Kidney epithelial cell (primary cell): Measurements from ENCODE around the gene ABCC5. TPM values are rescaled to one million over a fixed set of nuclear protein-coding genes. Genes with fewer than 3 reads are reported as not detected.
"Not testable (repeated sequence)": the region's sequence is repeated elsewhere in the genome, so short reads cannot be mapped to it uniquely, and the experiment has no call there.

Experiments used
- DNase-seq: peaks from one replicate; pipeline ENCODE4 v3.0.0-alpha.2; 2010; ENCODE audit warnings: low read depth
- H3K27me3 ChIP-seq: 2 replicates; pipeline ENCODE4 v1.6.0; 2011; ENCODE audit warnings: low read length; ENCODE audit not compliant: control insufficient read depth, insufficient read depth
- H3K36me3 ChIP-seq: 2 replicates; pipeline ENCODE4 v1.5.1; 2011; ENCODE audit warnings: low read length; ENCODE audit not compliant: control insufficient read depth, insufficient read depth
- H3K4me3 ChIP-seq: 2 replicates; pipeline ENCODE4 v1.5.1; 2011; ENCODE audit warnings: low read depth, mild to moderate bottlenecking, control low read depth, low read length
- total RNA-seq: library from RNA; depleted of rRNA; stranded (reverse); fragments of >200 nt; gene quantifications from 2 replicates; pipeline ENCODE4 v1.2.3, GENCODE V29; 2015
- TF ChIP-seq, protein P1 (sequence below): IDR thresholded peaks from 2 replicates; pipeline ENCODE4 v1.5.1; 2011; ENCODE audit warnings: mild to moderate bottlenecking, moderate library complexity, low read length, control low read depth, inconsistent platforms; ENCODE audit not compliant: insufficient read depth, poor library complexity, severe bottlenecking

ABCC5 gene
- total RNA-seq, 1 donor from 2014 or later = 9.1 TPM

DNA sequence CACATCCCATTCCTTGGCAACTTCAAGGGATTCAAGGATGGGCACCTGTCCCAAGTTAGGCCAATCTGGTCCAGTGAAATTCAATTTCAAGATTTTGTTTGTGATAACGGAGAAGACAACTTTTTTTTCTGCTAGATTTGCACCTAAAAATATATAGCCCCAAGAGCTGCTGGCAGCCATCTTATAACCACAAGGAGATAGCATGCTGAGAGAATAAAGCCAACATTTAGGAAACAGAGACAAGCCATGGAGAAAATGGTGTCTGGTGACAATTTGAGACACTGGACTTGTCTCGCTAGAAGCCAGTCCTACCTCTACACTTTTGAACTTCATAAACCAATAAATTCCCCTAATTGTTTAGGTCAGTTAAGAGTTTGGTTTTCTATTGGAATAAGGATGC, 138.4 kb downstream of the ABCC5 start:
- no peak for DNase-seq
- Histone ChIP-seq H3K36me3 (no peaks in the 10 kb centered on the region), H3K4me3 (no peak overlapping the region), H3K27me3 (no peaks in the 10 kb centered on the region)
- TF ChIP-seq, protein P1, sequence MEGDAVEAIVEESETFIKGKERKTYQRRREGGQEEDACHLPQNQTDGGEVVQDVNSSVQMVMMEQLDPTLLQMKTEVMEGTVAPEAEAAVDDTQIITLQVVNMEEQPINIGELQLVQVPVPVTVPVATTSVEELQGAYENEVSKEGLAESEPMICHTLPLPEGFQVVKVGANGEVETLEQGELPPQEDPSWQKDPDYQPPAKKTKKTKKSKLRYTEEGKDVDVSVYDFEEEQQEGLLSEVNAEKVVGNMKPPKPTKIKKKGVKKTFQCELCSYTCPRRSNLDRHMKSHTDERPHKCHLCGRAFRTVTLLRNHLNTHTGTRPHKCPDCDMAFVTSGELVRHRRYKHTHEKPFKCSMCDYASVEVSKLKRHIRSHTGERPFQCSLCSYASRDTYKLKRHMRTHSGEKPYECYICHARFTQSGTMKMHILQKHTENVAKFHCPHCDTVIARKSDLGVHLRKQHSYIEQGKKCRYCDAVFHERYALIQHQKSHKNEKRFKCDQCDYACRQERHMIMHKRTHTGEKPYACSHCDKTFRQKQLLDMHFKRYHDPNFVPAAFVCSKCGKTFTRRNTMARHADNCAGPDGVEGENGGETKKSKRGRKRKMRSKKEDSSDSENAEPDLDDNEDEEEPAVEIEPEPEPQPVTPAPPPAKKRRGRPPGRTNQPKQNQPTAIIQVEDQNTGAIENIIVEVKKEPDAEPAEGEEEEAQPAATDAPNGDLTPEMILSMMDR = no peak

DNA sequence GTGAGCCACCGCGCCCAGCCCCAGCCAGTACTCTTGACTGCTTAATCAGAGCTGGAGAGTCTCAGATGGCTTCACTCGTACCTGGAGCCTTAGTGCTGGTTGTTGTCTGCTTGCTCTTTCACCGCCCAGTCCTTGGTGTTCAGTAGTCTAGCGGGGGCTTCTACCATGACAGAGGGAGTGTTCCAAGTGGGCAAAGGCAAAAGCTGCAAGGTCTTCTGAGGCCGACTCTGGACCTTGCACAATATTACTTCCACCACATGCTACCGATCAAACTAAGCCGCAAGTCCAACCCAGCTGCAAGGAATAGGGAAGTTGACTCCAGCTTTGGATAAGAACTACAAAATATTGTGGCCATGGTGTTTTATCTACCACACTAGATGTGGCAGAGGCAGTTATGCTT, 139.6 kb downstream of the ABCC5 start:
- no peaks in the 10 kb centered on the region for H3K36me3 ChIP-seq
- H3K27me3 ChIP-seq = no peaks in the 10 kb centered on the region
- TF ChIP-seq, protein P1 = no peak
- no peak overlapping the region for H3K4me3 ChIP-seq
- no peak for DNase-seq

DNA sequence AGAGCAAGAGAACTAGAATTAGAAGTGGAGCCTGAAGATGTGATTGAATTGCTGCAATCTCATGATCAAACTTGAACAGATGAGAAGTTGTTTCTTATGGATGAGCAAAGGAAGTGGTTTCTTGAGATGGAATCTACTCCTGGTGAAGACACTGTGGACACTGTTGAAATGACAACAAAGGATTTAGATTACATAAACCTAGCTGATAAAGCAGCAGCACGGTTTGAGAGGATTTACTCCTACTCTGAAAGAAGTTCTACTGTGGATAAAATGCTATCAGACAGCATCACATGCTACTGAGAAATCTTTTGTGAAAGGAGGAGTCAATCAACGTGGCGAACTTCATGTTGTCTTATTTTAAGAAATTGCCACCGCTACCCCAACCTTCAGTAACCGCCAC, 140.5 kb downstream of the ABCC5 start:
- not testable (repeated sequence) for H3K36me3 ChIP-seq, H3K4me3 ChIP-seq, H3K27me3 ChIP-seq, DNase-seq

DNA sequence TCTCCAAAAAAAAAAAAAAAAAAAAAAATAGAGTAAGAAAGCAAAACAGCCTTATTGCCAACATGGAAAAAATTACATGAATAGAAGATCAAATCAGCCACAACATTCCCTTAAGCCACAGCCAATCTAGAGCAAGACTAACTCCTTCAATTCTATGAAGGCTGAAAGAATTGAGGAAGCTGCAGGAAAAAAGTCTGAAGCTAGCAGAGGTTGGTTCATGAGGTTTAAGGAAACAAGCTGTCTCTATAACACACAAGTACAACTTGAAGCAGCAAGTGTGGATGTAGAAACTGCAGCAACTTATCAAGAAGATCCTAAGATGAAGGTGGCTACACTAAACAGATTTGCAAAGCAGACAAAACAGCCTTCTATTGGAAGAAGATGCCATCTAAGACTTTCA, 142.3 kb downstream of the ABCC5 start:
- TF ChIP-seq, protein P1 = no peak

DNA sequence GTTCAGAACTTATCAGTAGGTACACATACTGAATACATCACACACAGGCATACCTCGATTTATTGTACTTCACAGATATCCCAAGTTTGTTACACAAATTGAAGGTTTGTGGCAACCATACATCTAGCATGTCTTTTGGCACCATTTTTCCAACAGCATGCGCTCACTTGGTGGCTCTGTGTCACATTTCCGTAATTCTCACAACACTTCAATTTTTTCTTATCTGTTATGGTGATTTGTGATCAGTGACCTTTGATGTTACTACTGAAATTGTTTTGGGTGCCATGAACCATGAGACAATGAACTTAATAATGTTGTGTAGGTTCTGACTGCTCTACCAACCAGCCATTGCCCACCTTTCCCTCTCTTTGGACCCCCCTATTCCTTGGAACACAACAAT, 143.8 kb downstream of the ABCC5 start:
- no peaks in the 10 kb centered on the region for H3K27me3 ChIP-seq
- TF ChIP-seq, protein P1 = no peak
- H3K36me3 ChIP-seq = no peaks in the 10 kb centered on the region
- H3K4me3 ChIP-seq = no peak overlapping the region
- no peak for DNase-seq

More for the DNA sequence above, 142.3 kb downstream of the ABCC5 start:
- DNase-seq = no peak
- Histone ChIP-seq H3K27me3 (no peaks in the 10 kb centered on the region), H3K4me3 (no peak overlapping the region), H3K36me3 (no peaks in the 10 kb centered on the region)

DNA sequence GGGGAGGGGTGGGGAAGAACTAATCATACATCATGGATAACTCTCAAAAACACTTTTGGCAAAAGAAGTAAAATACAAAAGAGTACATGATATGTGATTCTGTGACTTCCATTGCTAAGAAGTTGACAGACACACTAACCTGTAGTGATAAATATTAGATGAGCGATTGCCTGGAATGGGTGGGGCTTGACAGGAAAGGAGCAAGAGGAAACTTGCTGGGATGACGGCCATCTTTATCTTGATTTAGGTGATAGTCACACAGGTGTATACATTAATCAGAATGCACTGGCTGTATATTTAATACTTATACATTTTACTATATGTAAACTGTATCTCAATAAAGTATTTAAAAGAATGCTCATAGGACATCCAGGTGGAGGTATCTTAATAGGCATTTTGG, 146.1 kb downstream of the ABCC5 start:
- no peaks in the 10 kb centered on the region for H3K27me3 ChIP-seq
- no peak for DNase-seq
- TF ChIP-seq, protein P1 = no peak
- H3K4me3 ChIP-seq = no peak overlapping the region
- no peaks in the 10 kb centered on the region for H3K36me3 ChIP-seq

DNA sequence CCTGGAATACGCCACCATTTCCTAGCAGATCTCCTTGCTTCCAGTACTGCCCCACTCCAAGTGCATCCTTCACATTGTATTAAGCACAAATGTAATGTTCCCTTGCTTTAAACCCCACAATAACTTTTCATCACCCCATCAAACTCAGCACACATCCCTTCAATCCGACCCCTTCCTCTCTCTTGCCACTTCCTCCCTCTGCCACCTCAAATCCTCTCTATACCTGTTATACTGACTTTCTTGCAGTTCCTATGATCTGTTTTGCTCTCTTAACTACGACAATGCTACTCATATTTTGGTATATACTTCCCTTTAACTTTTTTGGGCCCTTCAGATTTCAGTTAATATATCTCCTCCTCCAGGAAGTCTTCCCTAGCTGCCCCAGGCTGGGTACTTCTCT, 147.1 kb downstream of the ABCC5 start:
- no peaks in the 10 kb centered on the region for H3K36me3 ChIP-seq
- no peak overlapping the region for H3K4me3 ChIP-seq
- no peaks in the 10 kb centered on the region for H3K27me3 ChIP-seq
- TF ChIP-seq, protein P1 = no peak
- no peak for DNase-seq
